ENCODE data around the gene CR1L. TPM values are rescaled to one million over a fixed set of nuclear protein-coding genes. Genes with fewer than 3 reads are reported as not detected.
"Not testable (repeated sequence)": the region's sequence is repeated elsewhere in the genome, so short reads cannot be mapped to it uniquely, and the experiment has no call there.

CR1L gene
- polyA plus RNA-seq (2013, experiment 1 of 2; ENCODE audit: insufficient read length): not detected
- not detected for polyA plus RNA-seq (2013, experiment 2 of 2; ENCODE audit: insufficient read length)

DNA sequence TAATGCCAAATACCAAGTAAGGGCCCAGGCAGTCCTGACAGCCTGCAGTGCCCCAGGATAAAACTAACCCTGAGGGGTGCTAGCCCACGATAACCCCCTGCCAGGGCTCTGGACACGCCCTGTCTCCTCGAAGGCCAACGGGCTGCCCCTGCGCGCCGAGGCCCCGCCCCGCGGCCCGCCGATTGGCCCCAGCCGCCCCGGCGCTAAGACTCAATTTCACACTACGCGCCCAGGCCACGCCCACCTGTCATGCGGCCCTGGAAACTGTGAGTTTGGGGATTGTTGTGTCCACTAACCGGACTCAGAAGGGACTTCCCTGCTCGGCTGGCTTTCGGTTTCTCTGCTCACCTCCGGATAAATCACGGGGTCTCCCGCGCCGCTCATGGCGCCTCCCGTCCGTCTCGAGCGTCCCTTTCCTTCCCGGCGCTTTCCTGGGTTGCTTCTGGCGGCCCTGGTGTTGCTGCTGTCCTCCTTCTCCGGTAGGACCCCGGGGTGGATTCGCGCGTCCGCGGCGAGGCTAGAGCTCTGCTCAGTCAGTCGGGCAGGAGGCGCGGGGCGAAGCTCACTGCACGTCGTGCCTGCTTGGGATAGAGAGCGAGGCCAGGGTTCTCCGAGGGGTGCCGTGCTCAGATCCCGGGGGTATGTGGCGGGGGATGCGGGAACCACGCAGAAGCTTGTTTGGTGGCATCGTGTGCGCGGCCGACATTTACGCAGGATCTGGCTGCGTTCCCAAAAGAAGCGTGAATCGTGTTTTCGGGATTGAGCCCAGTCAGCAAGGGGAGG, at the start of gene CR1L:
TSS of gene CR1L (plus strand) at position 282 of the 783 bp plus-strand sequence. CDS start at position 383, 101 bp downstream.
- peak; percentile 66 for DNase-seq

DNA sequence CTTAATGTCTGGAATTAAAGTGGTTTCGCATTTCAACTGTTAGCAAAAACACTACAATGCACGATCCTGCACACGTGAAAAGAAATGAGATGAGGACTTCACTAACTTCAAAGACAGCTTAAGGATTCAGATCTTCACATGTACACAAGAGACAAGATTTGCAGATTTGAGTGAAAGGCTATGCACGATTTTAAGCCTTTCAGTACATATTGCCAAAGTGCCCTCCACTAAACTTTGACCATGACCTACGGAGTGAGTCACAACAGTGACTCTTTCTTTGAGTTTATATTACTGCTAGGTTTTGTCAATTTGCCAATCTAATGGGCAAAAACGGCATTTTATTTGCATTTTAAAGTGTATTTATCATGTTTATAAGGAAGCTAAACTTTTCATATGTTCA, 41.2 kb upstream of the CR1L start:
- no peak for DNase-seq

DNA sequence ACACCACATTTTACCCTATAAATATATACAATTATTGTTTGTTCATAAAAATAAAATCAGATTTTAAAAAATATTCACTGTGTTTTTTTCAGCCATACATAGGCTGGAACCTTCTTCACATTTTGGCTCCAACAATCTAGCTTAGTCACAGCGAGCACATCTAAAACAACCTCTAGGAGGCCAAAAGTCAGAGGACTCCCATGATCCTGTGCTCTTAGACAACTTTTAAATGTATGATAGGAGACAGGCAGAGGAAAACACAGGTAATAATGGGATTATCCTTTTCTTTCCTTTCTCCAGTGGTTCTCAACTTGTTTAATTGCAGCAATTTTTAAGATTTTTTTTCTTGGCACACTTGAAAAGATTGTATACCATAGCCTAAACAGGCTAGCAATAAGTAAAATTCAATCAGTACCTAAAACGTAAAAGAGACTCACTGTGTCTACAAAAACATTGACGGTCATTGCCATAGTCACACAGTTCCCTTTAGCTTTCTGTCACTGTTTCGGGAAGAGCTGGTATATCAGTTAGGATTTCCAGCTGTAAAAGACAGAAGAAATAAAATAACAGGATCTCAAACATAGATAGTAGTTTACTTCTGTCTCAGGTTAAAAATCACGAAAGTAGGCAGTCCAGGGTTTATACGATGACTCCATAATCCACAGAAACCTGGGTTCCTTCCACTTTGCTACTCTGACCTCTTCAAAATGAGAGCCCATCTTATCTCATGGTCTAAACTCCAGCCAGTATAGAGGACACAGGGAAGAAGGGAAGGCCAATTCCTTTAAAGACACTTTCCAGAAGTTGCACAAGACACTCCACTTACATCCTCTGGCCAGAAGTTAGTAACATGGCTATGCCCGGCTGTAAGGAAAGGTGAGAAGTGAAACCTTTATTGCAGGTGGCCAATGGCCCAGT, 39.2 kb upstream of the CR1L start:
- DNase-seq: no peak

DNA sequence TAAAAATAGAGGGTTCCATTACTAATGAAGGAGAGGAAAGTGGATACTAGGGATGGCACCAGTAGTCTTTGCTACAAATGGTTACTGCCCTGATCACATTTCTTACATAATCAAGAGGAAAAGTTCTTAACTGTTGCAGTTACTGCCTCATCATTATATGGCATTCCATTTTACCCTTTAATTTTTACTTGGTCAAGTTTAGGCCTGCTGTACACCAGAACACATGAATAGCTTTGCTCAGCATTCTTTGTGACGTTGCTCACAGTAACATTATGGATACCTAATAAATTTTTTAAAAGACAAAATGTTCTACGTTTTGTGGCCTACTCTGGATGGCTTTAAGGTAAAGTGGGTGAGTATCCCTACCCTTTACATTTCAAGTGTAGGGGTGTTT, 38.6 kb upstream of the CR1L start:
- no peak for DNase-seq

GRCh38 chr1:207612762-207613161, 32.2 kb upstream of the CR1L start:
- DNase-seq: no peak

DNA sequence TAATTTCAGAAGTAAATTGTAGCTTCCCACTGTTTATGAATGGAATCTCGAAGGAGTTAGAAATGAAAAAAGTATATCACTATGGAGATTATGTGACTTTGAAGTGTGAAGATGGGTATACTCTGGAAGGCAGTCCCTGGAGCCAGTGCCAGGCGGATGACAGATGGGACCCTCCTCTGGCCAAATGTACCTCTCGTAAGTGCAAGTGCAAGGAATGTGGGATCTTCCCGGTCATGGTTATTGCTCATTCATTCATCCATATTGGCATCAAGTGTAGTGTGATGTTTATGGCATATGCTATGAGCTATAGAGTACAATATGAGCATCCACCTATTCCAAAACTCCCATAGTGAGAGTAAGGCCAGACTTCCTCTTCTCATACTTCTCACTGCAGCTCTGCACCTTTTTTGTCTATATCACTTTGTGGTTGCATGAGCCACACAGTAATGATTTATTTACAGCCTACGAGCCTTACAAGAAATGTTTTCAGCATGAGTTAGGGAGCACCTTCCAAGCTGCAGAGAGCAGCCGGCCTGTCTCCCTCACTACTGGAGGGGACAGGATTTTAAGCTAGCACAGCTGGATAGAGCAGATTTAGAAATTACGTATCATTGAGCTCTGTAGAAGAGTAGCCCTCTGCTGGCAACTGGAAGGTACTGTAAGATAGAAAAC, 24.9 kb upstream of the CR1L start:
- DNase-seq: peak; percentile 43

DNA sequence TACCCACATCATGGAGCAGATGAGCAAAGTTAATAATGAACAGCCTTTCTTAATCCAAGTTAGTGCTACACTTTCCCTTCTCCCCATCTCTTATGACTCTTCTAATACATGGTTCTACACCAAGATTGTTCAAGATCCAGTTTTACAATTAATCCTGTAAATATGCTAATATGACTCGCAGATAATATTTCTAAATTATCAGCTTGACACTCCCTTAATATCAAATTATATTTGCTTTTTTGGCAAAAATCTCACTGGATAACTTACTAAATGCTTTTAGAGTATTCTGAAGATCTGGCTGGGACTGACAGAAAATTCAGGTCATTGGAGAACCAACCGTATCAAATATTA, 24.4 kb upstream of the CR1L start:
- DNase-seq: no peak

DNA sequence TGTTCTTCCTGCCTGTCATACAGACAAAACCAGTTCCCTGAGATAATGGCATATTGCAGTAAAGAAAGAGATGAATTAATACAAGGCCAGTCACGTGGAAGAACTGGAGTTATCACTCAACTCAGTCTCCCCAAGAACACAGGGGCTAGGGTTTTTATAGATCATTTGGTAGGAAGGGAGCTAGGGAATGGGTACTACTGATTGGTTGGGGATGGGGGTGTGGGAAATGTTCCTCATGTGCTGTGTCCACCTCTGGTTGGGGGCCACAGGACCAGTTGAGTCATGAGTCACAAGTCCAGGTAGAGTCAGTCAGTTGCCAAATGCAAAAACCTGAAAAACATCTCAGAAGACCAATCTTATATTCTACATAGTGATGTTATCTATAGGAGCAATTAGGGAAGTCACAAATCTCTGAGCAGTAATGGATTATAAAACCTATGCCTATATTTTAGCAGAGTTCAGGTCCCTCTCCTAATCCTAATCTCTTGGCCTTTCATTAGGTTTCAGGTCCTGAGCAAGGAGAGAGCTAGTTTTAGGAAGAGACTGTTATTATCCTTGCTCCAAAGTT, 19.3 kb upstream of the CR1L start:
- DNase-seq: not testable (repeated sequence)

DNA sequence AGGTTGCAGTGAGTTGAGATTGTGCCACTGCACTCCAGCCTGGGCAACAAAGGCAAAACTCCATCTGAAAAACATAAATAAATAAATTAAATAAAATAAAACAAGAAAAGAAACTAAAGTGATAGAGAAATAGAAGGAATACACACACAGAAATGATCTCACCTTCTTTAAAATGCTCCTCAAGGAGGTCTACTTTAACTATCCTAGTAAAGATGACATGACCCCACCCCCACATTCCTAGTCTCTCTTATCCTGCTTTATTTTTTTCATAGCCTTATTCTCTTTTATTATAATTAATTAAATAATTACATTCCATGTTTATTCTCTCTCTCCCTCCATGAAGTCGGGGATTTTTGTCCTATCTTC, 18.0 kb upstream of the CR1L start:
- DNase-seq: no peak

DNA sequence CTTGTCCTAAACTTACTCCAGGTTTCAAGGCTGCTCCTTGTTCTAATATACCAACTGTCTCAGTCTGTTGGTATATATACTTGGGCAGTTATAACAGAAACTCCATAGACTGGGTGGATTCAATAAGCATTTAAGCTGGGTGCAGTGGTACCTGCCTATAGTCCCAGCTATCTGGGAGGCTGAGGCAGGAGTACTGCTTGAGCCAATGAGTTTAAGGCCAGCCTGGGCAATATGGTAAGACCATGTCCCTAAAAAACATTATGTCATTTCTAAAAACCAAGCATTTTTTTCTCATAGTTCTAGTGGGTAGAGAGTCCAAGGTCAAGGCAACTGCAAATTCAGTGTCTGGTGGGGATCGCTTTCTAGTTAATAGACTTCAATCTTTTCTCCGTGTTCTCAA, 17.4 kb upstream of the CR1L start:
- DNase-seq: no peak

- DNase-seq: no peak
Observed at GRCh38 chr1:207628776-207629175, 16.2 kb upstream of the CR1L start.

DNA sequence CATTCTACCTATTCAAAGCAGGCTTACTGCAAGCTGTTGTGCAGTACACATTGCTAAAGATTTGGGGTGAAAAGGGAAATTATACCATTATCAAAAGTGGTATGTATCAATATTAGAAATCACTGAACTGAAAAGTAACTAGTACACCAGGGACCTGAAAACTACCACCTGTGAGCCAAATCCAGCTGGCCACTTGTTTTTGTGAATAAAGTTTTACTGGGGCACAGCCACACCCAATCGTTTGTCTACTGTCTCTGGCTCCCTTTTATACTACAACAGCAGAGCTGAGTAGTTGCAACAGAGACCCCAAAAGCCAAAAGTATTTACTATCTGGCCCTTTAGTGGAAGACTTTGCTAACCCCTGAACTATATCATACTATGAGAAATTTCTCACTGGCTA, 13.8 kb upstream of the CR1L start:
- DNase-seq: no peak

DNA sequence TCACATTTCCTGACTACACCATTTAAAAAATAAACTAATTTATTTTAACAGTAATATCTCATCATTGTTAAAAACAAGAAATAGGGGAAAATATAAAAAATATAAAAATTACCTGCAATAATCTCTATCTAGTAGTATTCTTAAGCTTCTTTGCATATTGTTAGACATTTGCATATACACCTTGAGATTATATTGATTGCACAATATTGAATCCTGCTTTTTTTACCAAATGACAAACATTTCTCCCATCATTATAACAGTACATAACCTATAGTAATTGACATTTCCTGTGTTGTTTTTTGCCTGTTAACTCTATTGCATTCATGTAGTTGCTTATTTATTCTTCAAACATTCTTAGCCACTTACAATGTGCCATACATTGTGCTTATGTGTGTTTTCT, 11.7 kb upstream of the CR1L start:
- DNase-seq: no peak

DNA sequence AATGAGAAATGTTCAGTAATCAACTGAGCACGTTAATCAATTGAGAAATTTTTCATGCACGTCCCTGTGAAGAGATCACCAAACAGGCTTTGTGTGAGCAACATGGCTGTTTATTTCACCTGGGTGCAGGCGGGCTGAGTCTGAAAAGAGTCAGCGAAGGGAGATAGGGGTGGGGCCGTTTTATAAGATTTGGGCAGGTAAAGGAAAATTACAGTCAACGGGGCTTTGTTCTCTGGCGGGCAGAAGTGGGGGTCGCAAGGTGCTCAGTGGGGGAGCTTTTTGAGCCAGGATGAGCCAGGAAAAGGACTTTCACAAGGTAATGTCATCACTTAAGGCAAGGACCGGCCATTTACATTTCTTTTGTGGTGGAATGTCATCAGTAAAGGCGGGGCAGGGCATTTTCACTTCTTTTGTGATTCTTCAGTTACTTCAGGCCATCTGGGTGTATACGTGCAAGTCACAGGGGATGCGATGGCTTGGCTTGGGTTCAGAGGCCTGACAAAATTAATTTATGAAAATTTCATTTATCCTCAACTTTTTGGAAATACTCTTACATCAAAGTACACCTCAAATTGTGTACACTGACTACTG, 11.1 kb upstream of the CR1L start:
- not testable (repeated sequence) for DNase-seq

DNA sequence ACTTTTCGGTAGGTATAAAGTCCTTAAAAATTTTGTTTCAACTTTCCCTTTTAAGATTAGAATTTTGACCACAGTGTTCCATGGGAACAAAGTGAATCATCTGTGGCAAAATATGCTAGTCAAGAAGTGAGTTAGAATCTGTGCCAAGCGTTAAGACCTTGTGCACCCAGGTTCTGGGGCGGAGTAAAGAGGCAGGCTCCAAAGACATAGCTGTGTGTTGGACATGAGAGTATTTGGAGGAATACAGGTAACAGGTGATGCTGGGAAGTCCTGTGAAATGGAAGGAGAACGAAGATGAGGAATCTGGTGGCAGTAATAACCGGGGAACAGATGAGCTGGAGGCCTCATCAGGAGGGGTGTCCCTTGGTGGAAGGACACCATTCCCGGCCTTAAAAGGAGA, 10.6 kb upstream of the CR1L start:
- DNase-seq: not testable (repeated sequence)

DNA sequence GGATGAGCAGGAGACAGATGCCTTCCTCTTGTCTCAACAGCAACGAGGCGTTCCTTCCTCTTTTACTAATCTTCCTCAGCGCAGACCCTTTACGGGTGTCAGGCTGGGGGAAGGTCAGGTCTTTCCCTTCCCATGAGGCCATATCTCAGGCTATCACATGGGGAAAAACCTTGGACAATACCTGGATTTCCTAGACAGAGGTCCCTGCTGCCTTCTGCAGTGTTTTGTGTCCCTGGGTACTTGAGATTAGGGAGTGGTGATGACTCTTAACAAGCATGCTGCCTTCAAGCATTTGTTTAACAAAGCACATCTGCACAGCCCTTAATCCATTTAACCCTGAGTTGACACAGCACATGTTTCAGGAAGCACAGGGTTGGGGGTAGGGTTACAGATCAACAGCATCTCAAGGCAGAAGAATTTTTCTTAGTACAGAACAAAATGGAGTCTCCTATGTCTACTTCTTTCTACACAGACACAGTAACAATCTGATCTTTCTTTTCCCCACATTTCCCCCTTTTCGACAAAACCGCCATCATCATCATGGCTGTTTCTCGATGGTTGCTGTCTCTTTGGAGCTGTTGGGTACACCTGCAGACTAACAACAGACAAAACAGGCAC, 9.3 kb upstream of the CR1L start:
- DNase-seq: not testable (repeated sequence)

GRCh38 chr1:207638487-207639145, 6.3 kb upstream of the CR1L start:
- DNase-seq: not testable (repeated sequence)

DNA sequence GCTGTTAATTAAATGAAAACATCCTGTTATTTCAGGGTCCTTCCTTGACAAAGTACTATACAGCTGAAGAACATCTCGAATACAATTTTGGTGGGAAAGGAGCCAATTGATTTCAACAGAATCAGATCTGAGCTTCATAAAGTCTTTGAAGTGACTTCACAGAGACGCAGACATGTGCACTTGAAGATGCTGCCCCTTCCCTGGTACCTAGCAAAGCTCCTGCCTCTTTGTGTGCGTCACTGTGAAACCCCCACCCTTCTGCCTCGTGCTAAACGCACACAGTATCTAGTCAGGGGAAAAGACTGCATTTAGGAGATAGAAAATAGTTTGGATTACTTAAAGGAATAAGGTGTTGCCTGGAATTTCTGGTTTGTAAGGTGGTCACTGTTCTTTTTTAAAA, 5.6 kb upstream of the CR1L start:
- DNase-seq: not testable (repeated sequence)

GRCh38 chr1:207644166-207644851, 624 bp upstream of the CR1L start:
- no peak for DNase-seq

GRCh38 chr1:207645635-207646081, 725 bp downstream of the CR1L start:
- DNase-seq: no peak

GRCh38 chr1:207646171-207646570, 1.2 kb downstream of the CR1L start:
- DNase-seq: no peak

All from fibroblast of skin of back (primary cell).